ENCODE results near the gene CKM.

The CKM gene

DNA sequence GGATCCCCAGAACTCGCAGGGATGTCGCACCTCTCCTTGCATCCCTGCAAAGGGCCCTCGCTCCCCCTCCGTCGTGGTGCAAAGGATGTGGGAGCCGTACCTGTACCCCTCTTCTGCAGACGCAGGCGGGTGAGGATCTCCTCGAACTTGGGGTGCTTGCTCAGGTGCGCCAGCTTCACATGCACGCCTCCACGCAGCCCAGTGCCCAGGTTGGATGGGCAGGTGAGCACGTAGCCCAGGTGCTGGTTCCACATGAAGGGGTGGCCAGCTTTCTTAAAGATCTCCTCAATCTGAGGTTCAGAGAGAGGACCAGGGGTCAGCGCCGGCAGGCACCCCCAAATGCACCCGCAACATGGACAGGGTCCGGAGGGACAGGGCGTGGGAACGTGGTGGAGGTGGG, 15.3 kb downstream of the CKM start:
- no peak for DNase-seq (ENCODE audit: low read depth)
- TF ChIP-seq CTCF (IDR thresholded peaks at IDR 0.05; ENCODE audit: control insufficient read depth, insufficient read depth, low read depth, low read length, missing control alignments), result no peak
- H3K4me3 ChIP-seq (ENCODE audit: control insufficient read depth, low read depth, low read length), result no peak overlapping the region

GRCh38 chr19:45306518-45307027, 16.1 kb downstream of the CKM start:
- DNase-seq (ENCODE audit: low read depth), result no peak
- no peak for TF ChIP-seq CTCF (IDR thresholded peaks at IDR 0.05; ENCODE audit: control insufficient read depth, insufficient read depth, low read depth, low read length, missing control alignments)
- no peak overlapping the region for H3K4me3 ChIP-seq (ENCODE audit: control insufficient read depth, low read depth, low read length)

GRCh38 chr19:45306040-45306439, 16.6 kb downstream of the CKM start:
- no peak for DNase-seq (ENCODE audit: low read depth)
- no peak overlapping the region for H3K4me3 ChIP-seq (ENCODE audit: control insufficient read depth, low read depth, low read length)
- TF ChIP-seq CTCF (IDR thresholded peaks at IDR 0.05; ENCODE audit: control insufficient read depth, insufficient read depth, low read depth, low read length, missing control alignments), result no peak

DNA sequence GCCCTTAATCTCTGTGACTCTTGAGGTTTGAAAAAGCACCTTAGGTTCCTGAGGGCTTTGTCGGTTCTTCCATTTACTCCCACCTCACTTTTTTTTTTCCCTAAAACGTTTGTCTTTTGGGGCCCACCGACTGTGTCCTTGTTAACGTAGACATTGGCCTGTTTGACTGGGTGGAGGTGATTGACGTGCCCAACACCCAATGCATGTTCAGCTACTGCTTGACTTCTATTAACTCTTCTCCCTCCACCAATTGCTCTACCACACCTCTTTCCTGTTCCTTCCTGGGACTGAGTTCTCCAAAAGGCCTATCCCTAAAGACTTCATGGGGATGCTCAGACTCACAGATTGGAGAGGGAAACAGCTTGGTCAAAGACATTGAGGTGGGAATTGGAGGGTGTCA, 17.3 kb downstream of the CKM start:
- no peak for DNase-seq (ENCODE audit: low read depth)
- TF ChIP-seq CTCF (IDR thresholded peaks at IDR 0.05; ENCODE audit: control insufficient read depth, insufficient read depth, low read depth, low read length, missing control alignments), result no peak
- H3K4me3 ChIP-seq (ENCODE audit: control insufficient read depth, low read depth, low read length), result no peak overlapping the region

- no peak for TF ChIP-seq CTCF (IDR thresholded peaks at IDR 0.05; ENCODE audit: control insufficient read depth, insufficient read depth, low read depth, low read length, missing control alignments)
- no peak for DNase-seq (ENCODE audit: low read depth)
- no peak overlapping the region for H3K4me3 ChIP-seq (ENCODE audit: control insufficient read depth, low read depth, low read length)
These were observed 17.7 kb downstream of the CKM start for GRCh38 chr19:45305007-45305406.

DNA sequence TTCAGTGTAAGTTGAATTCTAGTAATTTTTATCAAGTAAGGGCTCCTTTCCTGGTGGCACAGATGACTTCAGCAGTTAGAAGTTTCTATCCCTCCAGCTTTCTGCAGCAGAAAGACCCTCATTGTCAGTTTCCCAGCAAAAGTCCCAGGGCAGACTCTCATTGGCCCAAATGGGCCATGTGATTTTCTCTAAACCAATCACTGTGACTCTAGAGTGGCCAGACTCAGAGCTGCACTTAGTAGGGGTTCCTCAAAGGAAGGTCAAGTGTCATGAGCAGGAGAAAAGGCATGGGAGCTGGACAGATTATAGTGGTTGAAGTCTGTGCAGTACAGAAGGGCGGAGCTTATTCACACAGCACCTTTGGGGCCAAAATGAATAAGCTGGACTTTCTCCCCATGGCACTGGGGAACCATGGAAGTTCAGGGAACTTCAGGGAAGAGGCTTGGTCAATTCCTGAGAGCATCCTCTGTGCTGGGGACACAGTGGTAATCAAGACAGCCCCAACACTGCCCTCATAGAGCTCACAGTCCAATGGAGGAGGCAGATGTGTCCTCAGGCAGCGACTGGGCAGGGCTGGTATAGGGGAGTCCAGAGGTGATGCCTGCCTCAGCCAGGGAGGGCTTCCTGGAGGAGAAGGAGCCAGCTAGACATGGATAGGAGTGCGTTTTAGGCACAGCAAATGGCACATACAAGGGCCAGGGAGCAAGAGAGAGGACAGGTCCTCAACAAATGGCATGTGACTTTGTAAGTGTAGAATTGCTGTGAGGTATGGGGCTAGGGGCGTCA, 18.3 kb downstream of the CKM start:
- H3K4me3 ChIP-seq (ENCODE audit: control insufficient read depth, low read depth, low read length), result no peak overlapping the region
- TF ChIP-seq CTCF (IDR thresholded peaks at IDR 0.05; ENCODE audit: control insufficient read depth, insufficient read depth, low read depth, low read length, missing control alignments), result no peak
- no peak for DNase-seq (ENCODE audit: low read depth)
